Retinal pigment epithelial cell (primary cell): Measurements from ENCODE around the gene ETFB.

ENCODE experiments used
- DNase-seq: peaks from one replicate; pipeline ENCODE4 v3.0.0-alpha.2; 2010; ENCODE audit warnings: low read depth
- H3K4me3 ChIP-seq: 2 replicates; pipeline ENCODE4 v1.5.1; 2011; ENCODE audit warnings: mild to moderate bottlenecking, low read length, control low read depth, moderate library complexity
- CTCF ChIP-seq: conservative IDR thresholded peaks from 2 replicates; pipeline ENCODE4 v1.5.1; 2011; ENCODE audit warnings: low read depth, low read length, control low read depth, inconsistent platforms

ETFB gene

DNA sequence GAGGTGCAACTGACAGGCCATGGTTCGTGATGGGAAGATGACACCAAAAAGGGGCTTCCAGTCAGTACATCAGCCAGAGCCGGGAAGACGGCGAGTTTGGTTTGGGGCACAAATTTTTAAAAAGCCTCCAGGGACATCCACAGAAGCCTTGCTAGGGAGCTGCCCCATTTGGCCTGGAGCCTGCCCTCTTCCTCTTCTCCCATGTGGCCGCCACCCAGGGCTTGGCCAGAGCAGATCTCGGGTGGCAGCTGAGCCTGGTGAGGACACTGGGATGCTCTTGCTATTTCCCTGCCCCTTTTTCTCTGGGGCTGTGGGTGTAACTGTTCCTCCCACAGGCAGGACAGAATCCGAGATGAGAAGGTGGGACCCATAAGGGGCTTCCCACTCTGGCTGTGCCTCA, 8.2 kb downstream of the ETFB start:
- no peak for TF ChIP-seq CTCF
- DNase-seq: no peak
- no peak overlapping the region for H3K4me3 ChIP-seq

- TF ChIP-seq CTCF: no peak
- no peak for DNase-seq
- no peak overlapping the region for H3K4me3 ChIP-seq
These were observed 9.9 kb downstream of the ETFB start for GRCh38 chr19:51356159-51356801.

DNA sequence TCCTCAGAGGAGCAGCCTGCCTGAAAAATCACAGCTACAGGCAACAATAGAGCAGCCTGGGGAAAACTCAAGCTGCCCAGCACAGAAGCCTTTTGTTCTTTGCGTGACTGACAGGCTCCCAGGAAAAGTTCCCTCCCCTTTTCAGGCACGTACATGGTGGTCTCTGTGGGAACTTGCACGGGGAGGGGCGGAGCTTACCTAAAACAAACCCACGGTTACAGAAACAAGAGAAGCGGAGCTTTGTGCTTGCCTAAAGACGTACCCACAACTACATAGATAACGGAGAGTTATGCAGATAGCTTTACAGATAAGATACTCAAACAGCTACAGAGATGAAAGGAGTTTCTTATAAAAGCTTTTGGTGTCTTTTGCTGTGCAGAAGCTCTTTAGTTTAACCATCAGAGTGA, 11.4 kb downstream of the ETFB start:
- no peak for TF ChIP-seq CTCF
- peak; percentile 33 for DNase-seq
- no peak overlapping the region for H3K4me3 ChIP-seq

GRCh38 chr19:51354103-51354741, 12.0 kb downstream of the ETFB start:
- no peak for TF ChIP-seq CTCF

DNA sequence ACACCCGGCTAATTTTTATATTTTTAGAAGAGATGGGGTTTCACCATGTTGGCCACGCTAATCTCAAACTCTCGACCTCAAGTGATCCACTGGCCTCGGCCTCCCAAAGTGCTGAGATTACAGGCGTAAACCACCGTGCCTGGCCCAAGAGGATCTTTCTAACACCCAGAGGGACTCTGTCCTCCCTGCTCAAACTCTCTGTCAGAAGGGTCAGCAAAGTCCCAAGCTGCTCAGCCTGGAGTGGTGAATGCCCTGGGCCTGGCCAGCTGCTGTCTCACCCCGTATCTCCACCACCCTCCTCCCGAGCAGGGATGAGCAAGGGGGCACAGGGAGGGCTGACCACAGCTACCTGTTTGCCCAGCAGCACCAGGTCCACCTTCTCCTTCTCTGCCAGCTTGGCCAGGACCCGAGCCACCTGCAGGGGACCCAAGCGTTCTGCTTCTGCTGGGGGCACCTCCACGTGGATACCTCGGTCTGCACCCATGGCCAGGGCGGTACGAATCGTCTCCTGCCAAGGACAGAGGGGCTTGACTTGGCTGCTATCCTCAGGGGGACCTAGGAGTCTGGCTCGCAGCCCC, 13.3 kb downstream of the ETFB start:
- TF ChIP-seq CTCF: no peak
- H3K4me3 ChIP-seq: no peak overlapping the region
- DNase-seq: no peak

More at GRCh38 chr19:51354103-51354741, 12.0 kb downstream of the ETFB start:
- H3K4me3 ChIP-seq: no peak overlapping the region
- DNase-seq: no peak

- no peak for DNase-seq
- no peak for TF ChIP-seq CTCF
- H3K4me3 ChIP-seq: no peak overlapping the region
These were observed 14.8 kb downstream of the ETFB start for GRCh38 chr19:51351266-51351990.
